K562 (cell line): ENCODE data around the gene DYRK2.

Experiments
- ATF3 ChIP-seq, 2 experiments: fragments of 450-650 bp in 1 of 2; sonication (generic) in 1 of 2; formaldehyde crosslinking in 1 of 2; IDR thresholded peaks in 1 of 2; conservative IDR thresholded peaks in 1 of 2; 2 replicates each; pipeline versions ENCODE4 v1.6.1 to v1.8.1; 2016 to 2023; ENCODE audit warnings: mild to moderate bottlenecking in 2 of 2, moderate library complexity in 2 of 2, inconsistent platforms in 1 of 2, missing genetic modification reagents in 1 of 2
- CHD2 ChIP-seq: IDR thresholded peaks from 2 replicates; pipeline ENCODE4 v1.6.1; 2011; ENCODE audit warnings: low read depth, low read length
- CREB1 ChIP-seq, 2 experiments: sonication (generic) in 1 of 2; formaldehyde crosslinking in 1 of 2; IDR thresholded peaks; 2 replicates each; pipeline versions ENCODE4 v1.6.1 to v1.8.0; 2012 to 2022; ENCODE audit warnings: inconsistent platforms in 1 of 2, mild to moderate bottlenecking in 1 of 2, missing genetic modification reagents in 1 of 2, moderate library complexity in 1 of 2
- FOXA1 ChIP-seq: fragments of 450-650 bp; IDR thresholded peaks from 2 replicates; pipeline ENCODE4 v1.6.1; 2016; ENCODE audit warnings: mild to moderate bottlenecking, borderline replicate concordance
- NCOA1 ChIP-seq: fragments of 450-650 bp; IDR thresholded peaks from 2 replicates; pipeline ENCODE4 v1.6.1; 2016; ENCODE audit warnings: low read depth

- TF ChIP-seq CREB1 (IDR thresholded peaks at IDR 0.05) (no peak), CREB1 (CRISPR knock-in tag; IDR thresholded peaks at IDR 0.05) (no peak), CHD2 (no peak), ATF3 (IDR thresholded peaks at IDR 0.05) (no peak), ATF3 (CRISPR knock-in tag; conservative IDR thresholded peaks at IDR 0.05) (no peak), FOXA1 (no peak), NCOA1 (no peak)
Measured at GRCh38 chr12:67647181-67647798, 1.3 kb upstream of the DYRK2 start.
